K562 treated with DMSO at 1 percent for 24 hours (cell line): ENCODE results near the gene SPTBN4. TPM values are rescaled to one million over a fixed set of nuclear protein-coding genes. Genes with fewer than 3 reads are reported as not detected.

Experiments used
- total RNA-seq: library from RNA; unstranded; fragments of 300-600 nt; gene quantifications from 2 replicates; pipeline ENCODE4 v1.2.3, GENCODE V29; 2022; ENCODE audit warnings: low read depth; ENCODE audit not compliant: insufficient read depth

SPTBN4 gene
- total RNA-seq = 3.8 and 4.5 TPM in 2 replicates

DNA sequence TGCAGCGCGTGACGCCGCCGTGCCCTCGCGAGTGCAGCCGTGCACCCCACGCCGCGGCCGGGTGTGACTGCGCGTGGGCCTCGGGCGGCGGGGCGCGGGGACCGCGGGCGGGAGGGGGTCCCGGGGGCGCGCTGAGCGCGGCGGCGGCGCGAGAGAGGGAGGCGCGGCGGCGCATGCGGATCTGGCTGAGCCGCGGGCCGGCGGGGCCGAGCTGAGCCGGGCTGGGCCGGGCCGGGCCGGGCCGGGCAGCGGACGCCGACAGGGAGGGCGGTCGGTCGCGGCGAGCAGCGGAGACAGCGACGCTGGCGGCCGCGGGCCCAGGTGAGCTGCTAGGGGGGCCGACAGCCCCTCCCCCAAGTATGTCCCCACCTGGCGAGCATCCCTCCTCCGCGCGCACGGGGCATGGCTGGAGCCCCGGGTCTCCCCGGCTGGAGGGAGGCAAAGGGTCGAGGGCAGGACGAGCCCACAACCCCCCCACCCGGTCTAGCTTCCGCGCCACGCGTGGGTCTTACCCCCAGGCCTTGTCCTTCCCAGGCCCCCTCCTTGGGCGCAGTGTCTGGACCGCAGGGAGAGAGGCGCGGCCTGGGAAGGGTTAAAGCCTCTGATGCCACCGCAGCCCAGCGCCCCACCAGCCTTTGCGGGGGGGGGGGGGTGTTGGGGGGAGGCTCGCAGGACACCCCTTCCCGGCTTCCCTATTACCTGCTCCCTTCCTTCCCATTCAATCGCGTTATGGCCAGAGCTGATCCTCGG lies at the start of gene SPTBN4:
Gene SPTBN4 (plus strand): TSS at position 17 of the 750 bp plus-strand sequence. CDS start 5,621 bp downstream, outside the sequence.

DNA sequence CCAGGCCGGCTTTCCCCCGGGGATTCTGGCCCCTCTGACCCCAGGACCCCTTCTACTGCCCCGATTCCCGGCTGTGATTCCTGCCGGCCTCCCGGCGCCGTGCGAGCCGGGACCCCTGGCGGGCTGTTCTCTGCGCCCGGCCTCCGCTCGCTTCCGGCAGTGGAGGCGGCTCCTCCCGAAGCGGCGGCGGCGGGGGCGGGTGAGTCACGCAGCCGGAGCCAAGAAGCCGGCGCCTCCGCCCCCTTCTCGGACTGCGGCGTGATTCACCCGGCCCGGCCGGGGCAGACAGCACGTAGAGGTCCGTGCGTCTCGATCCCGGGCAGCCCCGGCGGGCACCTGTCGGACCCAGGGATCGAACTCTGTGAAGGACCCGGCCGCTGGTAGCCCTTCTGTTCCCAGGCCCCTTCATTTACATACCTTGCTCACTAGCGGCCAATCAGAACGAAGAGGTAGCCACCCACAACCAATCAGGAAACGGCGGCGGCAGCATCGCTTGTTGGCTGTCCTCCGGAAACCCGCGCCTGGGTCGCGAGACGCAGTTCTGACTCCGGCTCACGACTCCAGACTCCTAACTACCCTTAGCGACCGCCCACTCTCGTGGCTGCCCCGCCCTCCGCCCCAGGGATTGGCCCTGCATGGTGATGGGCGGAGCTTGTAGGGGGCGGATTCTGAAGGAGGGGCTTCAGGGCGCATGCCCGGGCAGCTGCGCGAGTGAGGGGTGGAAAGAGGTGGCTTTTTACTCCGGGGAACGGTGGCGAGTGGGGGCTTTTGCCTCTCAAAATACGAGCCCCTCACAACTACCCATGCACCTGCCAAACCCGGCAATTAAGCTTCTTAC lies 41.1 kb upstream of the SPTBN4 start, which contains the start of gene SERTAD1:
Gene SERTAD1 (minus strand): TSS at position 543 of the 838 bp plus-strand sequence. CDS start 2,446 bp downstream, outside the sequence.

DNA sequence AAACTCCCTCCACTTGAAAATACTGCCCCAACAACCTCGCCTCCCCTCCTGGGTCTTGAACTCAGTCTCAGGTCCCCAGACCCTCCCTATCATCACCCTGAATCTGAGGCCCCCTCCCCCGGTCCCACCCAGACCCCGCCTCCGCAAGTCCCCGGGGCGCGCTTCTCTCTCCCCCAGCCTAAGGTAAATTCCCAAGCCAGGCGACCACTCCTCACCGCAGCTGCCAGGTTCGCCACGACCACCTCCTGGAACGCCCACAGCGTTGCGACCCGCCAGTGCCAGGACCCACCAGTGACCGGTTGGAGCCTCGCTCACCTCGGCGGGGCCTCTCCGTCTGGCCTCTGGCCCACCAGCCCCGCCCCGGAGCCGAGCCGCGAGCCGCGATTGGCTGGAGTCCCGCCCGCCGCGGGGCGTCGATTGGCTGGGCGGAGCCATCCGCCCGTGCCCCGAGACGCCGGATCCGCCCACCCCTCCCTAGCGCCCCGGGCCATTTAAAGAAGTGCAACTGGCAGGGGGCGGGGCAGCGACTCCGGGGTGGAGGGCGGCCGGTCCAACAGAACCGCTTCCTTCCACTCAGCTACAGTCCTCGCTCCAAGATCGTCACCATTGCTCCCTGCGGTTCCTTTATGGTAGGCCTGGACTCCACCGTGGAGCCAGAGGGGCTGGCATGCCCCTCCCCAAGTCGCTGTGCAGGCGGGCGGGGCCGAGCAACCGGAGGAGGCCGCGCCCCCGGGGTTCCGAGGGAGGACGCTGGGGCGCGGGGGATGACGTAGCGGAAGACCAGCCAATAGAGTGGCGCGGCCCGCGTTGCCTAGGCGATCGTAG lies 22.6 kb upstream of the SPTBN4 start, which contains the start of gene SERTAD3:
Gene SERTAD3 (minus strand): TSS at position 336 of the 825 bp plus-strand sequence. CDS start 2,255 bp downstream, outside the sequence.

DNA sequence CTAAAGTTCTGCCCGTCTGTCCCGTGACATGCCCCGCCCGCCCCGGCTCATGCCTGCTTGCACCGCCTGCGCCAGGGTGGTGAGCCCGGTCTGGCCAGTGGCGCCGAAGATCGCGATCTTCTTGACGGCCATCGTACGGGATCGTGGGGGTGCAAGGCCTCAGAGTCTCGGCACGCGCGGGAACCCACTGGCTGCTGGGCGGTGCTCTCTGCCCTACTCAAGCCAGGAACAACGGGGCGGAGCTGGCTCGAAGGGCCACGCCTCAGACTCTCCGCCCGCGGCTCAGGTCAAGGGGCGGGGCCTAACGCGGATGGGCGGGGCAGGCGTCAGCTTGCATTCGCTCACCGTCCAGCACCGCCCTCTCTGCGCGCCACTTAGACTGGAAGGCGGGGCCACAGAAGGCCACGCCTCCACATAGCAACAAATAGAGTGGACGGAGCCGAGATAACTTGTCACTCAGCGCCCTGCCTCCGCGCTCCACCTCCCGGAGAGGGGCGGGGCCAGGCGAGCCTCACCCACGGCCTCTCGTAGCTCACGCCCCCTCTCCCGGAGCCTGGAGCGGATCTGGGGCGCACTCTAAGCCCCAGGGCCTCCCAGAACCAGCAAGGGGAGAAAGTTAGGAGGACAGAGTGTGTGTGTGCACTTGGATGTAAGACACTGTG lies 1.1 kb upstream of the SPTBN4 start, which contains the start of gene BLVRB:
Gene BLVRB (minus strand): TSS at position 189 of the 662 bp plus-strand sequence. CDS start 57 bp downstream, at position 132.

DNA sequence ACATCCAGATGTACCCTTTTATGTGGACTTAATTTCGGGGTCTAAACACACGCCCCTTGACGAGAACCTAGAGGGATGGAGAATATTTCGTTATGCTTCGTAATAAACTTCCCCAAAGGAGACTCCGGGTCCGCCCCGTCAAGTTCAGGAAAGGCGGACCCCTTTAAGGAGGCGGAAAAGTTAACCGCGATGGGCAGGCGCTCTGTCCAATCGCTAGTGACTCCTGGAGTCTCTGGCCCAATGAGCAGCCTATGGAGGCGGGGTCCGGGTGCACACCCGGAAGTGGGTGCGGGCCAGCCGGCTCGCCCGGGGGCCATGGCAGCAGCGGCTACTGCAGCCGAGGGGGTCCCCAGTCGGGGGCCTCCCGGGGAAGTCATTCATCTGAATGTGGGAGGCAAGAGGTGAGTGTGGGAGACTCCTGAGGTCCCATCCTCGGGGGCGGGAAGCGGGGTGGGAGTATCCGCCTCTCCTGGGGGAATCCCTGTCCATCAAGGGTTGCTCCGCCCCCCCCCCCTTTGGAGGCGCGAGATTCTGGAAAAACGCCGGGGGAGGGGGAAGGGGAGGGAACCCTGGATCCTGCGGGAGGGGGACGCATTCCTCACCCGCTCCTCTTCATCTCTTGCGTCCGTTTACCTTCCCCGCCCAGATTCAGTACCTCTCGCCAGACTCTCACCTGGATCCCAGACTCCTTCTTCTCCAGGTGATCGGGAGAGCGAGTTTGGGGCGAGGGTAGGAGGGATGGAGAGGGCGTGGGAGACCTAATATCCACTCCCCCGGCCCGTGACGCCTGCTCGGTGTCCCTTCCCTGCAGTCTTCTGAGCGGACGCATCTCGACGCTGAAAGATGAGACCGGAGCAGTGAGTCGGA lies 110.0 kb downstream of the SPTBN4 start, which contains the start of gene SHKBP1:
Gene SHKBP1 (plus strand): TSS at position 289 of the 867 bp plus-strand sequence. CDS start 27 bp downstream, at position 316.

DNA sequence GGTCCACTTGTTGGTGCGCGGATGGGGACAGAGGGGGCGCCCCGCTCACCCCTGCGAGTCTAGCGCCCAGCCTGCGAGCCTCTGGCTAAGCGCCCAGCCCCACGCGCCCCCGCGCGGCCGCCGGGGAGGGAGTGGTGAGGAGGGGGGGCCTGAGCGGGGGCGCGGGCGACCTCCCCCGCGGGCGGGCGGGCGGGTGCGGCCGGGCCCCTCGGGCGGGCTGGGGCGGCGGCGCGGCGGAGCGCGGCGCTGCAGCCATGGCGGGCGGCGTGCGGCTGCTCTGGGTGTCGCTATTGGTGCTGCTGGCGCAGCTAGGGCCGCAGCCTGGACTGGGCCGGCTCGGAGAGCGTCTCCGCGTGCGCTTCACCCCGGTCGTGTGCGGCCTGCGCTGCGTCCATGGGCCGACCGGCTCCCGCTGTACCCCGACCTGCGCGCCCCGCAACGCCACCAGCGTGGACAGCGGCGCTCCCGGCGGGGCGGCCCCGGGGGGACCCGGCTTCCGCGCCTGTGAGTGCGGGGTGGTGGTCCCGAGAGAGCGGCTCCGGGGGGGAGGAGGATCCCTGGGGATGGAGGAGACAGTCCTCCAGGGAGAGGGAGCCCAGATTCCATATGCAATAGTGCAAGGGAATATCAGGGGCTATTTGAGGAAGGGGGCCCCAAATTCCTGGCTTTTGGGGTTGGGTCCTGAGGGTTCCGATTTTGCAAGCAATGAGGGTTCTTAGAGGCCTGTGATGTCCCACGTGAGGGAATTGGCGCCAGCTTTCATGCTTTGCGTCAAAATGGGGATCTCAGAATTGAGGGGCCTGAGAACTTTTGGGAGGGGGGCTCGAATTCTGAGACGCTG lies 134.6 kb downstream of the SPTBN4 start, which contains the start of gene LTBP4:
Gene LTBP4 (plus strand): TSS at position 236 of the 841 bp plus-strand sequence. CDS start 19 bp downstream, at position 255.

Other genes starting within 250 kb of the SPTBN4 start
- not detected in 2 replicates for gene TTC9B, start 248.6 kb upstream of the SPTBN4 start, total RNA-seq
- gene CCNP, start 240.3 kb upstream of the SPTBN4 start, total RNA-seq = not detected in 2 replicates
- gene AKT2, start 181.7 kb upstream of the SPTBN4 start, total RNA-seq = 53.7 and 58.9 TPM in 2 replicates
- gene C19orf47, start 118.6 kb upstream of the SPTBN4 start, total RNA-seq = 19.2 and 21.4 TPM in 2 replicates
- gene PLD3, start 118.3 kb upstream of the SPTBN4 start, total RNA-seq = 1,029 and 1,087 TPM in 2 replicates
- gene HIPK4, start 76.8 kb upstream of the SPTBN4 start, total RNA-seq = 0.58 and 1.3 TPM in 2 replicates
- gene PRX, start 53.6 kb upstream of the SPTBN4 start, total RNA-seq = 8.2 and 8.3 TPM in 2 replicates
- 50.7 and 53.0 TPM in 2 replicates for gene SERTAD1, start 41.0 kb upstream of the SPTBN4 start, total RNA-seq
- gene SERTAD3, start 22.7 kb upstream of the SPTBN4 start, total RNA-seq = 33.7 and 34.9 TPM in 2 replicates
- 834 and 1,005 TPM in 2 replicates for gene BLVRB, start 1.3 kb upstream of the SPTBN4 start, total RNA-seq
- gene SHKBP1, start 109.9 kb downstream of the SPTBN4 start, total RNA-seq = 124 and 131 TPM in 2 replicates
- gene LTBP4, start 134.4 kb downstream of the SPTBN4 start, total RNA-seq = 251 and 283 TPM in 2 replicates
- 25.7 and 32.9 TPM in 2 replicates for gene NUMBL, start 223.7 kb downstream of the SPTBN4 start, total RNA-seq
- gene COQ8B, start 249.9 kb downstream of the SPTBN4 start, total RNA-seq = 36.8 and 37.2 TPM in 2 replicates